ENCODE measurements around the gene RNASE12.

RNASE12 gene

GRCh38 chr14:20615996-20616395, 24.8 kb upstream of the RNASE12 start:
- no peaks in the 10 kb centered on the region for H3K36me3 ChIP-seq (replicated peaks)
- in situ Hi-C loops (cut with HindIII; ENCODE audit: low pct_ligation_motif_present, low sequenced_read_pairs) = no loop called here
- H3K4me3 ChIP-seq (ENCODE audit: low read depth, low read length) = no peak overlapping the region
- H3K27me3 ChIP-seq (replicated peaks) = no peaks in the 10 kb centered on the region
- no peak overlapping the region for H3K27ac ChIP-seq
- TF ChIP-seq CTCF (IDR thresholded peaks at IDR 0.05; ENCODE audit: low read depth, low read length, missing control alignments) = no peak
- no peak for DNase-seq

GRCh38 chr14:20614038-20614840, 23.1 kb upstream of the RNASE12 start:
- Histone ChIP-seq H3K36me3 (replicated peaks) (no peaks in the 10 kb centered on the region), H3K4me3 (ENCODE audit: low read depth, low read length) (peak overlapping the region; percentile 75), H3K27me3 (replicated peaks) (no peaks in the 10 kb centered on the region), H3K27ac (peak overlapping the region; percentile 66)
- no peak for TF ChIP-seq CTCF (IDR thresholded peaks at IDR 0.05; ENCODE audit: low read depth, low read length, missing control alignments)
- no peak for DNase-seq
- in situ Hi-C loops (cut with HindIII; ENCODE audit: low pct_ligation_motif_present, low sequenced_read_pairs) = no loop called here

- no peaks in the 10 kb centered on the region for H3K27me3 ChIP-seq (replicated peaks)
- H3K27ac ChIP-seq = peak overlapping the region; percentile 66
- peak; percentile 97 for DNase-seq
- H3K4me3 ChIP-seq (ENCODE audit: low read depth, low read length) = peak overlapping the region; percentile 75
- in situ Hi-C loops (cut with HindIII; ENCODE audit: low pct_ligation_motif_present, low sequenced_read_pairs) = no loop called here
- peak; percentile 72 for TF ChIP-seq CTCF (IDR thresholded peaks at IDR 0.05; ENCODE audit: low read depth, low read length, missing control alignments)
- H3K36me3 ChIP-seq (replicated peaks) = no peaks in the 10 kb centered on the region
Measured at GRCh38 chr14:20613094-20614037, 22.2 kb upstream of the RNASE12 start.

- no peaks in the 10 kb centered on the region for H3K36me3 ChIP-seq (replicated peaks)
- H3K4me3 ChIP-seq (ENCODE audit: low read depth, low read length) = no peak overlapping the region
- DNase-seq = no peak
- H3K27me3 ChIP-seq (replicated peaks) = no peaks in the 10 kb centered on the region
- no peak for TF ChIP-seq CTCF (IDR thresholded peaks at IDR 0.05; ENCODE audit: low read depth, low read length, missing control alignments)
- H3K27ac ChIP-seq = no peak overlapping the region
- in situ Hi-C loops (cut with HindIII; ENCODE audit: low pct_ligation_motif_present, low sequenced_read_pairs) = no loop called here
Measured at GRCh38 chr14:20612403-20612802, 21.2 kb upstream of the RNASE12 start.

GRCh38 chr14:20611277-20611676, 20.1 kb upstream of the RNASE12 start:
- TF ChIP-seq CTCF (IDR thresholded peaks at IDR 0.05; ENCODE audit: low read depth, low read length, missing control alignments) = no peak
- in situ Hi-C loops (cut with HindIII; ENCODE audit: low pct_ligation_motif_present, low sequenced_read_pairs) = no loop called here
- Histone ChIP-seq H3K27ac (no peak overlapping the region), H3K27me3 (replicated peaks) (no peaks in the 10 kb centered on the region), H3K36me3 (replicated peaks) (no peaks in the 10 kb centered on the region), H3K4me3 (ENCODE audit: low read depth, low read length) (no peak overlapping the region)
- no peak for DNase-seq

All from brain microvascular endothelial cell (primary cell).